Hepatocyte (in vitro differentiated cells): ENCODE results near the gene LSM5. TPM values are rescaled to one million over a fixed set of nuclear protein-coding genes. Genes with fewer than 3 reads are reported as not detected.

Experiments
- DNase-seq: peaks from one replicate; pipeline ENCODE4 v3.0.0-alpha.2; 2016; ENCODE audit warnings: low spot score
- H2AFZ ChIP-seq: fragments of 200-600 bp; sonication (generic); 2 replicates; pipeline ENCODE4 v1.6.0; 2016; ENCODE audit warnings: antibody characterized with exemption, mild to moderate bottlenecking
- H3K27ac ChIP-seq: fragments of 200-600 bp; sonication (generic); 2 replicates; pipeline ENCODE4 v1.5.1; 2016; ENCODE audit warnings: mild to moderate bottlenecking
- H3K27me3 ChIP-seq: fragments of 200-600 bp; sonication (generic); 2 replicates; pipeline ENCODE4 v1.6.1; 2016
- H3K36me3 ChIP-seq: fragments of 200-600 bp; sonication (generic); replicated peaks from 2 replicates; pipeline ENCODE4 v1.5.1; 2016; ENCODE audit warnings: low read depth; ENCODE audit not compliant: insufficient read depth
- H3K4me1 ChIP-seq: fragments of 200-600 bp; sonication (generic); 2 replicates; pipeline ENCODE4 v1.5.1; 2016; ENCODE audit warnings: mild to moderate bottlenecking, moderate library complexity; ENCODE audit not compliant: insufficient read depth
- H3K4me2 ChIP-seq: fragments of 200-600 bp; sonication (generic); 2 replicates; pipeline ENCODE4 v1.6.0; 2016
- H3K4me3 ChIP-seq: fragments of 200-600 bp; sonication (generic); 2 replicates; pipeline ENCODE4 v1.5.1; 2016; ENCODE audit warnings: mild to moderate bottlenecking
- H3K79me2 ChIP-seq: fragments of 200-600 bp; sonication (generic); 2 replicates; pipeline ENCODE4 v1.6.0; 2017; ENCODE audit warnings: mild to moderate bottlenecking
- H3K9me2 ChIP-seq: fragments of 200-600 bp; sonication (generic); replicated peaks from 2 replicates; pipeline ENCODE4 v1.6.0; 2017; ENCODE audit warnings: mild to moderate bottlenecking; ENCODE audit not compliant: insufficient read depth
- H3K9me3 ChIP-seq: fragments of 200-600 bp; sonication (generic); 2 replicates; pipeline ENCODE4 v1.5.1; 2016; ENCODE audit warnings: low read depth, mild to moderate bottlenecking
- H4K20me1 ChIP-seq: fragments of 200-600 bp; sonication (generic); 2 replicates; pipeline ENCODE4 v1.6.0; 2016; ENCODE audit warnings: mild to moderate bottlenecking; ENCODE audit not compliant: insufficient read depth, poor library complexity, severe bottlenecking
- EZH2 ChIP-seq: fragments of 200-600 bp; sonication (generic); IDR thresholded peaks from 2 replicates; pipeline ENCODE4 v1.6.1; 2016; ENCODE audit warnings: antibody characterized with exemption, mild to moderate bottlenecking, borderline replicate concordance
- EZH2phosphoT487 ChIP-seq: fragments of 200-600 bp; sonication (generic); IDR thresholded peaks from one replicate; pipeline ENCODE4 v1.6.1; 2018; ENCODE audit warnings: antibody characterized with exemption, mild to moderate bottlenecking, low read depth, moderate library complexity; ENCODE audit not compliant: unreplicated experiment, severe bottlenecking
- WGBS: methylation state at CpG from one replicate; pipeline ENCODE4 v1.1.6; 2016; ENCODE audit warnings: low lambda C conversion rate; ENCODE audit errors: missing lambda C conversion rate; 5-methylcytosine and 5-hydroxymethylcytosine counted together
- polyA plus RNA-seq: library from polyadenylated mRNA; unstranded; fragments of >200 nt; fragmentation: Nextera tagmentation; extraction: Ambion mirVana; gene quantifications from 2 replicates; pipeline ENCODE4 v1.2.1, GENCODE V29; 2016
- total RNA-seq: library from RNA; depleted of rRNA; stranded (reverse); fragments of >200 nt; gene quantifications from 2 replicates; pipeline ENCODE4 v1.2.3, GENCODE V29; 2014
- TF ChIP-seq, protein P1 (sequence below): fragments of 200-600 bp; sonication (generic); IDR thresholded peaks from 2 replicates; pipeline ENCODE4 v1.5.1; 2016; ENCODE audit warnings: antibody characterized with exemption, mild to moderate bottlenecking; ENCODE audit not compliant: poor library complexity

Gene LSM5
- total and polyA plus RNA-seq, 2 experiments from 2014 or later: 38.4 to 92.7 TPM

DNA sequence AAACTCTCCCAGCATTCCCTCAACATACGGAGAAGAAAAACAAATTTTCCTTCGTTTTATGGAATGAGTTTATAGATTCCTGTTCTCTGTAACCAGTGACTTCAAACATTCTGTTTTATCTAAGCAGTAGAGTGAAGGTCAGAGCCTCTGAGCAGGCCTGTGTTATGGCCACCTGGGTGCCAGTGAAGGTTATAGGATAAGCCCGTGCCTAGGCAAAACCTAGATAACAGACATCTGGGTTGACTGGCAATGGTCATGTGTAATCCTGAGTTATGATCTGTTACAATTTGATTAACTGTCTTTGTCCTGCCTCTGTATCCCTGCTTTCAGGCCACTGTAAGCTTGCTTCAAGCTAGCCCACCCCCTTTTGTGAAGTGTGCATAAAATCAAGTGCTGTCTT, 8.3 kb downstream of the LSM5 start:
- Histone ChIP-seq H3K36me3 (no peaks in the 10 kb centered on the region), H3K4me3 (no peak overlapping the region), H2AFZ (no peak overlapping the region), H3K4me2 (peak overlapping the region; percentile 18), H3K27me3 (no peaks in the 10 kb centered on the region), H3K4me1 (no peaks in the 10 kb centered on the region), H4K20me1 (no peaks in the 10 kb centered on the region), H3K9me3 (no peaks in the 10 kb centered on the region), H3K9me2 (no peaks in the 10 kb centered on the region), H3K27ac (peak overlapping the region; percentile 65), H3K79me2 (no peaks in the 10 kb centered on the region)
- WGBS: 15% methylated on average over 3 of the region's 3 CpGs
- TF ChIP-seq, protein P1, sequence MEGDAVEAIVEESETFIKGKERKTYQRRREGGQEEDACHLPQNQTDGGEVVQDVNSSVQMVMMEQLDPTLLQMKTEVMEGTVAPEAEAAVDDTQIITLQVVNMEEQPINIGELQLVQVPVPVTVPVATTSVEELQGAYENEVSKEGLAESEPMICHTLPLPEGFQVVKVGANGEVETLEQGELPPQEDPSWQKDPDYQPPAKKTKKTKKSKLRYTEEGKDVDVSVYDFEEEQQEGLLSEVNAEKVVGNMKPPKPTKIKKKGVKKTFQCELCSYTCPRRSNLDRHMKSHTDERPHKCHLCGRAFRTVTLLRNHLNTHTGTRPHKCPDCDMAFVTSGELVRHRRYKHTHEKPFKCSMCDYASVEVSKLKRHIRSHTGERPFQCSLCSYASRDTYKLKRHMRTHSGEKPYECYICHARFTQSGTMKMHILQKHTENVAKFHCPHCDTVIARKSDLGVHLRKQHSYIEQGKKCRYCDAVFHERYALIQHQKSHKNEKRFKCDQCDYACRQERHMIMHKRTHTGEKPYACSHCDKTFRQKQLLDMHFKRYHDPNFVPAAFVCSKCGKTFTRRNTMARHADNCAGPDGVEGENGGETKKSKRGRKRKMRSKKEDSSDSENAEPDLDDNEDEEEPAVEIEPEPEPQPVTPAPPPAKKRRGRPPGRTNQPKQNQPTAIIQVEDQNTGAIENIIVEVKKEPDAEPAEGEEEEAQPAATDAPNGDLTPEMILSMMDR: no peak
- TF ChIP-seq EZH2: no peak
- DNase-seq: no peak

DNA sequence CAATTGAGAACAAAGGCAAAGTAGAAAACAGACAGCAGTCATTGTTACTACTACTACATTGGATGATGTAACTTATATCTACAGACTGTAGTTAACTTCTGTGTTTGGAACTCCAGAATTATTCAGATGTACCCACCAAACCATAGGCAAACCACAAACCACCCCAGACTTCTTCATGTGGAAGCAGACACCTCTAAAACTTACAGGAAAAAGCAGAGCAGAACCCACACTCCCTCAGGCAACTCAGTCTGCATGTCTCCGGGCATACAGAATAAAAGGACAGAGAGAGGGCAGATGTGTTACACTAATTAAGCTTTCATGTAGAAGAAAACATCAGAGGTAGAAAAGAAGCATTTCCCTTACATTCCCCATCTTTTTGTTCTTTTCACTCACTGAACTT, 9.0 kb downstream of the LSM5 start:
- no peak for DNase-seq
- H3K9me2 ChIP-seq: no peaks in the 10 kb centered on the region
- TF ChIP-seq EZH2phosphoT487: no peak
- no peak for TF ChIP-seq EZH2
- TF ChIP-seq, protein P1: no peak
- no peaks in the 10 kb centered on the region for H4K20me1 ChIP-seq
- 41% methylated on average over 1 of the region's 1 CpG for WGBS
- no peaks in the 10 kb centered on the region for H3K36me3 ChIP-seq
- no peaks in the 10 kb centered on the region for H3K4me1 ChIP-seq
- H3K27ac ChIP-seq: peak overlapping the region; percentile 65
- no peak overlapping the region for H3K4me3 ChIP-seq
- H2AFZ ChIP-seq: no peak overlapping the region
- no peak overlapping the region for H3K4me2 ChIP-seq
- H3K27me3 ChIP-seq: no peaks in the 10 kb centered on the region
- H3K9me3 ChIP-seq: no peaks in the 10 kb centered on the region
- H3K79me2 ChIP-seq: no peaks in the 10 kb centered on the region

DNA sequence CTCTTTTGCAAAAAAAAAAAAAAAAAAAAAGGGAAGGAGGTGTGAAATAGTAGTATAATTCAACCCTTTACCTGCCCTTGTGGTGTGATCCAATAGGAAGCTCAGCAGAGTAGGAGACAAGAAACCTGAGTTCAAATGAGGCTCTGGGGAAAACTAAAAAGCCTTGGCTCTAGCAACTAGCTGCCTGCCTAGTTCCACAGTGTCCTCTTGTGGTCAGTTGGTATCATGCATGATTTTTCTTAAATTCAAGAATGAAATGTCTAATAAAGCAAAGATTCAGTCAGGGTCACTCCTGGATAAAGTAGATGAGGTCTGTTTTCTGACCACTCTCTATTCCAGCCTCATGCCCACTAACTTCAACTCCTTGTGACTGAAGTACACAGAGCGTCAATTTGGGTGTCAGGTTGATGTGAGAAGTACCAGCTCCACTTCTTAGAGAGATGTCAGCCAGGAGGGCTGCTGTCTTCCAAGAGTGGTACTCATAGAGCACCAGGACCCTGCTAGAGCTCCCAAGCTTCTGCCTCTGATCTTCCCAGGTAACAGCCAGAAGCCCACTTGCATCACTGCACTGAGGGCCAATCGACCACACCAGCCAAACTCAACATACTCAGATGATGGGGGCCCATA, 10.5 kb downstream of the LSM5 start:
- no peaks in the 10 kb centered on the region for H3K27me3 ChIP-seq
- H3K36me3 ChIP-seq: no peaks in the 10 kb centered on the region
- TF ChIP-seq EZH2: no peak
- TF ChIP-seq, protein P1: peak; percentile 79
- no peak overlapping the region for H3K4me3 ChIP-seq
- peak; percentile 63 for DNase-seq
- H3K4me2 ChIP-seq: no peak overlapping the region
- H3K79me2 ChIP-seq: no peaks in the 10 kb centered on the region
- H3K4me1 ChIP-seq: no peaks in the 10 kb centered on the region
- no peak overlapping the region for H3K27ac ChIP-seq
- no peaks in the 10 kb centered on the region for H4K20me1 ChIP-seq
- no peak overlapping the region for H2AFZ ChIP-seq
- no peaks in the 10 kb centered on the region for H3K9me3 ChIP-seq
- H3K9me2 ChIP-seq: no peaks in the 10 kb centered on the region
- WGBS: 70% methylated on average over 2 of the region's 2 CpGs

DNA sequence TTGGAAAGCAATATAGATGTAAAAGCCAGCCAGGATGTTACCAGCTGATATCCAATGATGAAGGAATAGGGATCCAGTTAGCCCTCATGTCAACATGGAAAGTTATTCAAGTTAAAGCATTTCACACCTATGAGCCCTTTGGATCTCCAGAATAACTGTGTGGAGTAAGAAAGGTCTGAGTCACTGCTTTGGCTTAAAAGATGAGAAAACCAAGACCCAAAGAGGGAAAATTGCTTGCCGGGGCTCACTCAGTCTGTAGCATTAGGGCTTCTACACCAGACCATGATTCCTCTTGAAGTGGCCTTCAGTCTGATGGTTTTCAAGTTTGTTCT, 12.6 kb downstream of the LSM5 start:
- Histone ChIP-seq H3K9me3 (no peaks in the 10 kb centered on the region), H3K27ac (no peak overlapping the region), H3K9me2 (no peaks in the 10 kb centered on the region), H3K36me3 (no peaks in the 10 kb centered on the region), H3K4me1 (no peaks in the 10 kb centered on the region), H2AFZ (no peak overlapping the region), H3K79me2 (no peaks in the 10 kb centered on the region), H3K27me3 (no peaks in the 10 kb centered on the region), H3K4me2 (no peak overlapping the region), H4K20me1 (no peaks in the 10 kb centered on the region), H3K4me3 (no peak overlapping the region)
- TF ChIP-seq, protein P1: no peak
- TF ChIP-seq EZH2phosphoT487 (no peak), EZH2 (no peak)
- WGBS: 83% methylated on average over 1 of the region's 1 CpG
- no peak for DNase-seq
